ENCODE measurements around the gene ZRANB1. TPM values are rescaled to one million over a fixed set of nuclear protein-coding genes. Genes with fewer than 3 reads are reported as not detected.

The ZRANB1 gene
- total RNA-seq, 2 experiments from 2014 or later: 14.5 to 17.0 TPM

GRCh38 chr10:124923684-124924083, 18.2 kb upstream of the ZRANB1 start:
- intact Hi-C loops (cut with micrococcal nuclease; ENCODE audit: unreplicated experiment): no loop called here
- Histone ChIP-seq H3K79me2 (ENCODE audit: insufficient read depth, low read depth, low read length) (peaks cover 95% of the 10 kb centered on the region), H3K4me2 (ENCODE audit: low read length) (no peak overlapping the region), H2AFZ (ENCODE audit: low read length) (no peak overlapping the region), H3K27ac (ENCODE audit: low read depth, low read length, poor library complexity, severe bottlenecking) (no peak overlapping the region), H3K4me1 (ENCODE audit: insufficient read depth, low read length, poor library complexity, severe bottlenecking) (peaks cover 4% of the 10 kb centered on the region), H3K36me3 (ENCODE audit: insufficient read depth, low read length) (peaks cover 27% of the 10 kb centered on the region), H3K9me2 (ENCODE audit: insufficient read depth, low read length) (no peaks in the 10 kb centered on the region), H3K9me3 (ENCODE audit: low read length) (no peaks in the 10 kb centered on the region), H3K4me3 (ENCODE audit: low read depth, low read length, poor library complexity, severe bottlenecking) (no peak overlapping the region), H4K20me1 (ENCODE audit: insufficient read depth, low read length) (peaks cover 1% of the 10 kb centered on the region; the same call in 1 of the 2 replicates)
- no TSS peak for BruUV-seq (replicated peaks)
- ChIA-PET POLR2A (no interaction called here), CTCF (ENCODE audit: unreplicated experiment) (no interaction called here)
- TF ChIP-seq, protein P1, sequence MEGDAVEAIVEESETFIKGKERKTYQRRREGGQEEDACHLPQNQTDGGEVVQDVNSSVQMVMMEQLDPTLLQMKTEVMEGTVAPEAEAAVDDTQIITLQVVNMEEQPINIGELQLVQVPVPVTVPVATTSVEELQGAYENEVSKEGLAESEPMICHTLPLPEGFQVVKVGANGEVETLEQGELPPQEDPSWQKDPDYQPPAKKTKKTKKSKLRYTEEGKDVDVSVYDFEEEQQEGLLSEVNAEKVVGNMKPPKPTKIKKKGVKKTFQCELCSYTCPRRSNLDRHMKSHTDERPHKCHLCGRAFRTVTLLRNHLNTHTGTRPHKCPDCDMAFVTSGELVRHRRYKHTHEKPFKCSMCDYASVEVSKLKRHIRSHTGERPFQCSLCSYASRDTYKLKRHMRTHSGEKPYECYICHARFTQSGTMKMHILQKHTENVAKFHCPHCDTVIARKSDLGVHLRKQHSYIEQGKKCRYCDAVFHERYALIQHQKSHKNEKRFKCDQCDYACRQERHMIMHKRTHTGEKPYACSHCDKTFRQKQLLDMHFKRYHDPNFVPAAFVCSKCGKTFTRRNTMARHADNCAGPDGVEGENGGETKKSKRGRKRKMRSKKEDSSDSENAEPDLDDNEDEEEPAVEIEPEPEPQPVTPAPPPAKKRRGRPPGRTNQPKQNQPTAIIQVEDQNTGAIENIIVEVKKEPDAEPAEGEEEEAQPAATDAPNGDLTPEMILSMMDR (conservative IDR thresholded peaks at IDR 0.05; ENCODE audit: low read length): no peak
- TF ChIP-seq EZH2phosphoT487 (IDR thresholded peaks at IDR 0.05; ENCODE audit: borderline replicate concordance, low read depth, low read length): no peak
- no peak for DNase-seq (ENCODE audit: low spot score)

GRCh38 chr10:124926548-124926947, 15.4 kb upstream of the ZRANB1 start:
- POLR2A ChIA-PET: interaction anchor here (1.1 to 2.0 kb wide), 3 partner anchors 8 to 11 kb away, joined by 4 to 11 read pairs (median 7); no protein-coding TSS in a partner anchor
- Histone ChIP-seq H3K4me3 (ENCODE audit: low read depth, low read length, poor library complexity, severe bottlenecking) (no peak overlapping the region), H4K20me1 (ENCODE audit: insufficient read depth, low read length) (no peaks in the 10 kb centered on the region), H3K27ac (ENCODE audit: low read depth, low read length, poor library complexity, severe bottlenecking) (no peak overlapping the region), H3K36me3 (ENCODE audit: insufficient read depth, low read length) (peaks cover 39% of the 10 kb centered on the region), H3K79me2 (ENCODE audit: insufficient read depth, low read depth, low read length) (peaks cover 93% of the 10 kb centered on the region), H3K9me3 (ENCODE audit: low read length) (no peaks in the 10 kb centered on the region), H2AFZ (ENCODE audit: low read length) (no peak overlapping the region), H3K4me2 (ENCODE audit: low read length) (no peak overlapping the region), H3K9me2 (ENCODE audit: insufficient read depth, low read length) (no peaks in the 10 kb centered on the region), H3K4me1 (ENCODE audit: insufficient read depth, low read length, poor library complexity, severe bottlenecking) (no peaks in the 10 kb centered on the region)
- no TSS peak for BruUV-seq (replicated peaks)
- TF ChIP-seq EZH2phosphoT487 (IDR thresholded peaks at IDR 0.05; ENCODE audit: borderline replicate concordance, low read depth, low read length): no peak
- TF ChIP-seq, protein P1 (conservative IDR thresholded peaks at IDR 0.05; ENCODE audit: low read length): no peak
- DNase-seq (ENCODE audit: low spot score): no peak
- intact Hi-C loops (cut with micrococcal nuclease; ENCODE audit: unreplicated experiment): no loop called here
- CTCF ChIA-PET (ENCODE audit: unreplicated experiment): interaction anchor here (0.5 kb wide), 1 partner anchor 51 kb away, joined by 7 read pairs; no protein-coding TSS in a partner anchor

GRCh38 chr10:124928087-124928486, 13.8 kb upstream of the ZRANB1 start:
- Histone ChIP-seq H3K36me3 (ENCODE audit: insufficient read depth, low read length) (peaks cover 43% of the 10 kb centered on the region), H3K27ac (ENCODE audit: low read depth, low read length, poor library complexity, severe bottlenecking) (no peak overlapping the region), H3K9me3 (ENCODE audit: low read length) (peaks cover 5% of the 10 kb centered on the region; the same call in 1 of the 2 replicates), H4K20me1 (ENCODE audit: insufficient read depth, low read length) (no peaks in the 10 kb centered on the region), H3K79me2 (ENCODE audit: insufficient read depth, low read depth, low read length) (peaks cover 93% of the 10 kb centered on the region), H3K4me2 (ENCODE audit: low read length) (no peak overlapping the region), H3K4me1 (ENCODE audit: insufficient read depth, low read length, poor library complexity, severe bottlenecking) (no peaks in the 10 kb centered on the region), H3K4me3 (ENCODE audit: low read depth, low read length, poor library complexity, severe bottlenecking) (no peak overlapping the region), H2AFZ (ENCODE audit: low read length) (no peak overlapping the region), H3K9me2 (ENCODE audit: insufficient read depth, low read length) (no peaks in the 10 kb centered on the region)
- no peak for TF ChIP-seq EZH2phosphoT487 (IDR thresholded peaks at IDR 0.05; ENCODE audit: borderline replicate concordance, low read depth, low read length)
- TF ChIP-seq, protein P1 (conservative IDR thresholded peaks at IDR 0.05; ENCODE audit: low read length): no peak
- BruUV-seq (replicated peaks): no TSS peak
- ChIA-PET POLR2A (no interaction called here), CTCF (ENCODE audit: unreplicated experiment) (no interaction called here)
- intact Hi-C loops (cut with micrococcal nuclease; ENCODE audit: unreplicated experiment): no loop called here
- DNase-seq (ENCODE audit: low spot score): no peak

Measured in OCI-LY7 (cell line).